Kasumi-1 (cell line): ENCODE measurements around the gene CHAC1.
"Not testable (repeated sequence)": the region's sequence is repeated elsewhere in the genome, so short reads cannot be mapped to it uniquely, and the experiment has no call there.

Experiments
- DNase-seq, 2 experiments: peaks; one replicate each; lab custom pipeline; 2025; lab: John Stamatoyannopoulos, UW

The CHAC1 gene

DNA sequence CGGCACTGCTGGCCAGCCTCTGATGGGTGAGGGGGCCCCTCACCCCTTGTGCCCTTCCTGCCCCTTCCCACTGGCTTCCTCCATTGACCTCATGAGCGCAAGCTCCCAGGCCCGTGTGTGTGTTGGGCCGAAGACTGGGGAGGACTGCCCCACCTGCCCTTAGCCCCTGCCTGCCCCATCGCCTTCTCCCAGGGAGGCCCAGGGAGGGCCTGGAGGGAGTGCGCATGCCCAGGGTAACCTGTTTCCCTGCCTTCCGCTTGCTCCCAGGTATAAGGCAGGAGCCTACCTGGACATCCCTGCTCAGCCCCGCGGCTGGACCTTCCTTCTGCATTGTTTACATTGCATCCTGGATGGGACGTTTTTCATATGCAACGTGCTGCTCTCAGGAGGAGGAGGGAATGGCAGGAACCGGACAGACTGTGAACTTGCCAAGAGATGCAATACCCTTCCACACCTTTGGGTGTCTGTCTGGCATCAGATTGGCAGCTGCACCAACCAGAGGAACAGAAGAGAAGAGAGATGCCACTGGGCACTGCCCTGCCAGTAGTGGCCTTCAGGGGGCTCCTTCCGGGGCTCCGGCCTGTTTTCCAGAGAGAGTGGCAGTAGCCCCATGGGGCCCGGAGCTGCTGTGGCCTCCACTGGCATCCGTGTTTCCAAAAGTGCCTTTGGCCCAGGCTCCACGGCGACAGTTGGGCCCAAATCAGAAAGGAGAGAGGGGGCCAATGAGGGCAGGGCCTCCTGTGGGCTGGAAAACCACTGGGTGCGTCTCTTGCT, 15.3 kb upstream of the CHAC1 start:
- DNase-seq: peak in 1 of 2 experiments; percentile 28

DNA sequence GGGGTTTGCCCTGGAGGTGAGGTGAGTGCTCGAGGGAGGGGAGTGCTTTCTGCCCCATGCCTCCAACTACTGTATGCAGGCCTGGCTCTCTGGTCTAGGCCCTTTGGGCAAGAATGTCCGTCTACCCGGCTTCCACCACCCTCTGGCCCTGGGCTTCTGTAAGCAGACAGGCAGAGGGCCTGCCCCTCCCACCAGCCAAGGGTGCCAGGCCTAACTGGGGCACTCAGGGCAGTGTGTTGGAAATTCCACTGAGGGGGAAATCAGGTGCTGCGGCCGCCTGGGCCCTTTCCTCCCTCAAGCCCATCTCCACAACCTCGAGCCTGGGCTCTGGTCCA, 14.8 kb upstream of the CHAC1 start:
- no peak for DNase-seq

GRCh38 chr15:40940296-40940801, 12.9 kb upstream of the CHAC1 start:
- DNase-seq: peak; percentile 66 to 81

- no peak for DNase-seq
Measured at GRCh38 chr15:40941068-40941527, 12.2 kb upstream of the CHAC1 start.

DNA sequence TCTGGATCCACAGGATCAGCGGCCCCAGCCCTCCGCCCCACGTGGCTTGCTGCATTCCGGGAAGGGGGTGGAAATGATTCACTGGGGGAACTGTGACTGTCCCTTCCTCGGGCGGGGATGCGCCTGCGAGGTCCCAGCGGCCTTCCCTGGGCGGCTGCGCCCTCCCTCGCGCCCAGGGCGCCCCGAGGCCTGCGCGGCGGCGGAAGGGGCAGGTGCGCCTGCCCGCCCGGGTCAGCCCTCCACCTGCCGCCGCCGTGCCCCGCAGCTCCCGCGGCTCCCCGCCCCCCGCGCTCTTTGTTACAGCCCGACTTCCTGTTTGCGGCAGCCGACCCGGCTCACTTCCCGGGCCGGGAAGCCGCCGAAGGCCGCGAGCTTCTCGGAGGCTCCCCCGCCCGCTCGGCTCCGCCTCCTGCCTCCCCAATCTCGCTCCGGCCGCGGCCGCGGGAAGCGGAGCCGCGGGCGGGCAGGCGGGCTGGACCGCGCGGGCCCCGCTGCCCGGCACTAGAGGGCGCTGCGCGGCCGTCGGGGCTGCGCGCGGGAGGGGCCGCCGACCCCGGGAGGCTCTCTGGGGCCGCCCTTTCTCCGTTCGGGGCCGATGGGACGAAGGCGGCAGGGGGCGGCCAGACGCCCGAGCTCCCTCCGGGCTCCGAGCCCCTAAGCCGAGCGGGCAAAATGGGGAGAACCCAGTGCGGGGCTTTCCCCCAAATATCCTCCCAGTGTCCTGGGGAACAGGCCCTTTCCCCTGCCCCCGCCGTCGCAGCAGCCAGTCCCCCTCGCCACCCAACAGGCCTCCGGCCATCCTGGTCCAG, 11.5 kb upstream of the CHAC1 start:
- peak; percentile 49 to 50 for DNase-seq

- peak; percentile 23 to 34 for DNase-seq
Measured at GRCh38 chr15:40942337-40942854, 10.9 kb upstream of the CHAC1 start.

- DNase-seq: no peak
Measured at GRCh38 chr15:40942878-40943277, 10.4 kb upstream of the CHAC1 start.

DNA sequence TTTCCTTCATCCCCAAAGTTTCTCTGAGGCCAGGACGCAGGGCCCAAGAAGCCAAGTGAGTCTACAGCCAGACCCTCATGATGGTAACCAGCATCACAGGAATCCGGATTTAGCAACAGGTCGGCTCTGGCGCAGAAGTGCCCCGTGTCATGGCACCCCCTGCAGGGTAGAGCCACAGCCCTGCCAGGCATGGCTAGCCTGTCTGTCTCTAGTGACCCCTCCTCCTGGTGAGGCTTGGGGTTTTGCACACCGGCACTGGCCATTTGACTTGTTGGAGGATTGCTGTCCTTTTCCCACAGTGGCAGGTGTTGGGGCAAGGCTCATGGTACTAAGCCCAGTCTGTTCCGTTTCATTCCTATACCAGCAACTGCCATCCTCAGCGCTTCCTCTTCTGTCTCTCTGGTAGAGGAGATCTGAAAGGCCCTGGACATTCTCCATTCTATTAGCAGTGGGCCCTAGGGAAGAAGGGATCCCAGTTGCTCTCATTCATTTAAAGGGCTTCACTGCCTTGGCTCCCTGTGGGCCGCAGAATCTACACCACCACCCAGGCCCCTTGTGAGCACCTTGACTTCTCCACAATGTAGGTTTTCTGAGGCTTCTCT, 9.4 kb upstream of the CHAC1 start:
- no peak for DNase-seq

- DNase-seq: no peak
Measured at GRCh38 chr15:40944510-40945296, 8.6 kb upstream of the CHAC1 start.

- no peak for DNase-seq
Measured at GRCh38 chr15:40948706-40949473, 4.4 kb upstream of the CHAC1 start.

DNA sequence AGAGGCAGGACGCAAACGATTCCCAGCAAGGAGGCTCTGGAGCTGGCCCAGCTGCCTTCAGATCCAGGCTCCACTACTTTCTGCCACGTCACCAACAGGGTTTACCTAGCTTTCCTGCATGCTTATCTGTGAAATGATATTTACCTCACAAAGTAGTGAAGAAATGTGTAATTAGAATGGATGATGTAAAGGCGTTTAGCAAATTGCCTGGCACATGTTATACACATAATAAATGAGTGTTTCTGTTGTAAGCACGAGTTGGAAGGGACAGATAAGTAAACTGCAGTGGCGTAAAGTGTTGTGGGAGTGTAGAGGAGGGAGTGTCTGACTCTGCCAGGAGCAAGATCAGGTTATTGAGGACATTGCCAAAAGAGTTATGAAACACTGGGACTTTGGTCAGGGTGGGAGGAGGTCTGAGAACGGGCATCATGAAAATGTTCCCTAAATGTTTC, 3.5 kb upstream of the CHAC1 start:
- no peak for DNase-seq

DNA sequence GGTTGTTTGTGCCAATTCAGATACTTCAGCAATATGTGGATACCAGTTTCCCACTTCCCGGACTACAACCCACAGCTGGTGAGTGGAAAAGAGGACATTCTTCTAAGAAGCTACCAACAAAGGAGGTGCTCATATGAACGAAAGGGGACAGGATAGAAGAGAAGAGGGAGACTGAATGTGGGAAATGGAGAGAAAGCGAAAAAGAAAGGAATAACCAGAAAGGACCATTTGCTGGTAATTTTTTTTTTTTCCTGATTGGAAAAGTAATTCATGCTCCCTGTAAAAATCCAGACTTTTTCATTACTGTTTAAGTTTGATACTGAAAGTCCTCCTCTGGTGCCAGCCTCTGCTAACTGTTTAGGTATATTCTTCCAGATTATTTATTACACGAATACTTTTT, 1.5 kb upstream of the CHAC1 start:
- DNase-seq: no peak

DNA sequence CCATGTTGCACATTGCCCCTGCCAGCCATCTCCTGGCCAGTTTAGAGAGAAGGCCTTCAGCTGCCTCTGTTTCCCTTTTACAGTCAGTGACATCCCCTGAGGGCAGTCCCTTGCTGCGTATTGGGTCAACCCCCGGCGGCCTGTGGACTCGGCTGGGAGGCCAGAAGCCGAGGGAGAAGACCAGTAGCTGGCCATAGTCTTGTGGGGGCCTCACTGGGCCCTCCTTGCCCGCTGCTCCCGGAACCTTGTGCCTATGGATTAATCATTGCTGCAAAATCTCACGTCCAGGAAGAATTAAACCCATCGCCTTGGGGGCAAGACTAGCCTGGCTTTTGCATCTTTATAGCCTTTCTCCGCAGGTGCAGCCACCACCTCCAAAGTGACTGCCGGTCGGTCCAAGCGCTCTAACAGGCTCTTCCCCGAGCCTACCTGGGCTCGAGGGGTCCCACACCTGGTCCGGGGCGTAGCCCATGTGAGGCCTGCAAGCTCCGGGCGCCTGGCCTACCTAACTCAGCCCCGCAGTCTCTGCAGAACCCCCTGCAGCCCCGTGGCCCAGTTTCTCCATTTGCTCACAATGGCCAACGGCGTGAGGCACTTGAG, 870 bp upstream of the CHAC1 start:
- DNase-seq: no peak

GRCh38 chr15:40953713-40954074, 423 bp downstream of the CHAC1 start:
- DNase-seq: no peak

DNA sequence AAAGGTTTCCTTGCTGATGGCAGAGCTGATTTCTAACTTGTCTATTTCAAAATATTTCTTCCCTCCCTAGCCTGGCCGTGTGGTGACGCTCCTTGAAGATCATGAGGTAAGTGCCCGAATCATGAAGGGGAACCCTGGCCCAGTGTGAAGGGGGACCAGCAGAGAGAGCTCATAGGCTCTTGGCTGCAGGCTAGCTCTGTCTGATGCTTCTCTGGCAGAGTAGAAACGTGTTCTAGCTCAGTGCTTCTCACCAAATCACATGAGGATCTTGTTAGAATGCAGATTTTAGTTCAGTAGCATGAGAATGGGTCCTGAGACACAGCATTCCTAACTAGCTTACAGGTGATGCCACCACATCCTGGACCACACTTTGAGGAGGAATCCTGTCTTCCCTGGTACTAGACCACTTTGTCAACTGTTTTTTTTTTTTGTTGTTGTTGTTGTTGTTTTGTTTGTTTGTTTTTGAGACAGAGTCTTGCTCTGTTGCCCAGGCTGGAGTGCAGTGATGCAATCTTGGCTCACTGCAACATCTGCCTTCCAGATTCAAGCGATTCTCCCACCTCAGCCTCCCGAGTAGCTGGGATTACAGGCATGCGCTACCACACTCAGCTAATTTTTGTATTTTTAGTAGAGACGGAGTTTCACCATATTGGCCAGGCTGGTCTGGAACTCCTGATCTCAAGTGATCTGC, 1.0 kb downstream of the CHAC1 start:
- not testable (repeated sequence) for DNase-seq

DNA sequence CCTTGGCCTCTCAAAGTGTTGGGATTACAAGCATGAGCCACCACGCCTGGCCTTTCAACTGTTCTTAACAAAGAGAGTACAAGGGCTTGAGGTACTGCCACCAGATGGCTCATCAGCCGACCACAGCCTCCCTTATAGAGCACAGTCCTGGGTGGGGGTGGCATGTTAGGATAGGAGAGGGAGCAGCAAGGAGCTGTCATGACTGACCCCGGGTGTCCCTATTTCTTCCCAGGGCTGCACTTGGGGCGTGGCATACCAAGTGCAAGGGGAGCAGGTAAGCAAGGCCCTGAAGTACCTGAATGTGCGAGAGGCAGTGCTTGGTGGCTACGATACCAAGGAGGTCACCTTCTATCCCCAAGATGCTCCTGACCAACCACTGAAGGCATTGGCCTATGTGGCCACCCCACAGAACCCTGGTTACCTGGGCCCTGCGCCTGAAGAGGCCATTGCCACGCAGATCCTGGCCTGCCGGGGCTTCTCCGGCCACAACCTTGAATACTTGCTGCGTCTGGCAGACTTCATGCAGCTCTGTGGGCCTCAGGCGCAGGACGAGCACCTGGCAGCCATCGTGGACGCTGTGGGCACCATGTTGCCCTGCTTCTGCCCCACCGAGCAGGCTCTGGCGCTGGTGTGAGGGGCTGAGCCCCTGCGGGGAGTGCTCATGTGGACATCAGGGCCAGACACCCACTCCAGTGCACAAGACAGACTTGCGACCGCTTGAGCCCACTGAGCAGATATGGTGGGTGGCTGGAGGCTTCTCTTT, 2.1 kb downstream of the CHAC1 start:
- no peak for DNase-seq

DNA sequence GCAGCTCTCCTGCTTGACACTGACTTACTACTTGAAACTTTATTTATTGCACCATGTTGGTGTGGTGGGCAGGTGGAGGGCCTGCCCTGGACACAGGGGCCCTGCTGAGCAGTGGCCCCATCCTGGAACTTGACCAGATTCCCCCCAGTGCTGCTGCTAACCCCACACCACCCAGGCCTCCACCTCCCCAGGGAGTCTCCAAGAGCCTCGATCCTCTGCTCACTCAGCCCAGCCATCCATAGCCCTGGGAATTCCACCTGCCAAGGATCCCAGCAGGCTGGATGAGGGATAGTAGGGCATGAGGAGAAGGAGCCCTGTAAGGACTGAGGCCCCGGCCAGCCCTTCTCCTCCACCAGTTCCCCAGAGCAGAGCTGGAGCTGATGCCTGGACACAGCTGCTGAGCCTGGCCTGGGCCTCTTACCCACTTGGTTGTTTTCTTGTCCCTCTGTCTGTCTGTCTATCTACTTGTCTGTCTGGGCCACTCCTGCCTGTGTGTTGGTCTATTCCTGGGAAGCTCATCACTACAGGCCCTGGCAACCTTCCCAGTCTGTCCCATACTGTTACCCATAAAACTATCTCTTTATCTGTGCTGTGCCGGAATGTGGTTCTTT, 2.8 kb downstream of the CHAC1 start:
- no peak for DNase-seq

DNA sequence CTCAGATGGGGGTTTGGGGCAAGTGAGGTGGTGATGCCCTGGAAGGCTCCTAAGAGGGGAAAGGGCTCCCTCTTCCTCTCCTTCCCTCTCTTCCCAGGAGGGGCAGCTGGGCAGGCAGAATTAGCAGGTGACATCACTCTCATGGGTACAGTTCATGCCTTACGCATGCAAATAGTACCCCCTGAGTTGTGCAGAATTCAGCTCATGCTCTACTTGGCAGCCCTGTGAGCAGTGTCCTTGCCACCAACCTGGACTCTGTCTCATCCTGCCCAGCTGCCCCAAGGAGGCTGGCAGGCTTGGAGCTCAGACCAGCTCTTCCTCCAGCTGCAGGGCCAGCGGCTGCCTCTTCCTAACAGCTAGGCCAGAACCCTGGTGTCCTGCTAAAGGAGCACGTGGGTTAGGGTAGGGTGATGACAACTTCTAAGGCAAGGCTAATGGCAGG, 3.3 kb downstream of the CHAC1 start:
- DNase-seq: no peak
